Activated naive CD8-positive, alpha-beta T cell treated with anti-CD3 and anti-CD28 coated beads for 36 hours (primary cell): Measurements from ENCODE around the gene DES. TPM values are rescaled to one million over a fixed set of nuclear protein-coding genes. Genes with fewer than 3 reads are reported as not detected.

Experiments
- DNase-seq: peaks from one replicate; pipeline ENCODE4 v3.0.0; 2021
- H3K27ac Mint-ChIP-seq: one replicate; pipeline ENCODE4 v1.8.0; 2022; ENCODE audit warnings: mild to moderate bottlenecking, moderate library complexity, mixed read lengths
- H3K27me3 Mint-ChIP-seq: one replicate; pipeline ENCODE4 v1.8.0; 2022; ENCODE audit warnings: mild to moderate bottlenecking, mixed read lengths
- H3K36me3 Mint-ChIP-seq: one replicate; pipeline ENCODE4 v1.8.0; 2021; ENCODE audit warnings: mild to moderate bottlenecking, mixed read lengths
- H3K4me1 Mint-ChIP-seq: one replicate; pipeline ENCODE4 v1.8.0; 2021; ENCODE audit warnings: mixed read lengths
- H3K4me3 Mint-ChIP-seq: one replicate; pipeline ENCODE4 v1.8.0; 2022; ENCODE audit warnings: mild to moderate bottlenecking, moderate library complexity, mixed read lengths
- H3K9me3 Mint-ChIP-seq: one replicate; pipeline ENCODE4 v1.8.0; 2022; ENCODE audit warnings: mixed read lengths
- total RNA-seq, 2 experiments: library from RNA; stranded (reverse); gene quantifications; one replicate each; pipeline ENCODE4 v1.2.3, GENCODE V29; 2021

The DES gene
- total RNA-seq, 2 experiments from 2014 or later: 0.26 to 0.39 TPM

DNA sequence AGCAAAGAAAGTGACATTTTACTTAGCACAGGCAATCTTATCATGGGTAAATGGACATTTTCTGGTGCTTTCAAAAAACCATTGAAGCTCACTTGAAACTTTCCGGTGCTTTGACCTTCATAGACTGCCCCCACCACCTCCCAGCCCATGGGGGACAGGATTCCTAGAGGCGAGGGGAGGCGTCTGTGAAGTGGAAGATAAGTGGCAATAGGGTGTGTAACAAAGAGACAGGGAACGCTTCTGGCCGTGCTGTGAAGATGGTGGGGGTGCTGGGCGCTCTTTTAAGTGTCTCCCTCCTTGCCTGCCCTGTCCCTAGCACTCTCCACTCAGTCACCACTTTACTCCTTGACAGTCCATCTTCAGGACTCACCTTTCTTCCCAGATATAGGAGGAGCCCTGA is 57.1 kb downstream of the DES start:
- H3K4me1 Mint-ChIP-seq: peaks cover 4% of the 10 kb centered on the region
- no peak overlapping the region for H3K27ac Mint-ChIP-seq
- H3K27me3 Mint-ChIP-seq: no peaks in the 10 kb centered on the region
- H3K4me3 Mint-ChIP-seq: no peak overlapping the region
- no peaks in the 10 kb centered on the region for H3K36me3 Mint-ChIP-seq
- DNase-seq: no peak
- no peaks in the 10 kb centered on the region for H3K9me3 Mint-ChIP-seq

DNA sequence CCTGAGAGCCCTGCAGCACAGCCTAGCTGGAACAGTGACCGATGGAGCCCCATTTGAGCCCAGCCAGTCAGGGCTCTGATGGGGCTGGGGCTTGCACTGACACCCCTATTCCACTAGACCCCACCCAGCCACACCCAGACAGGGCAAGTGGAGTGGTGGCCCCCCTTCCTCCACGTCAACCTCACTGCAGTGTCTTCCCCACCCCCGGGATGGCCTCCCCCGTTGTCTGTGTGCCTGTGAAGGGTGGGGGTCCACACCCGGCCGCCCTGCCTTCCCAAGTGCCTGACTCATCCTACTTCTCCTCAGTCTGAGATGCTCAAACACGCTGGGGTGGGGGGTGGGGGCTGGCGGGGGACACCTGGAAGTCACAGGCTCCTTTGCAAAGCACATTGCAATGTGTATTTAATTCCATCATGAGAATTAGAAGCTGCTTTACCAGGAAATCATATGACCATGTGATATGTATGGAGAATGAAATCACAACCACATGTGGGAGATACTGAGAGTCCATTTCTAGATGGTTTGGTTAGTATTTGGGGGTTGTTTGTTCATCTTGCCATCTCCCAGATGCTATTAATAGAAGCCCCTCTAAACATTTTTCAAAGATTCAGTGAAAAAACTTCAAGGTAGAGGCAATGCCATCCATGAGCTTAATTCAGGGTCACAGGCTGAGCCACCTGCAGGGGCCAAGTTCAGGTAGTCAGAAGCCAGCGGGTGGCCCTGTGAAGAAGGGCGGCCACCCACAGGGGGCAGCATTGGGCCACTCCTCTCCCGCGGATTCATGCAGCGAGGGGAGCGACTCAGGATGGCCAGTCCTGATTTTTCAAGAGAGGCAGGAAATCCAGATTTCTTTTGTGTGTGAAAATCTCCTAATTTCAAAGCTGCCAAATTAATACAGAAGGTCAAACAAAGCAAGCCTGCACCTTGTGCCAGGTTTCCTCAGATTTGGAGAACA is 57.8 kb downstream of the DES start:
- Mint-ChIP-seq H3K27me3 (no peaks in the 10 kb centered on the region), H3K9me3 (no peaks in the 10 kb centered on the region), H3K4me1 (peaks cover 4% of the 10 kb centered on the region), H3K4me3 (no peak overlapping the region), H3K36me3 (no peaks in the 10 kb centered on the region), H3K27ac (no peak overlapping the region)
- DNase-seq: peak; percentile 71

Other genes starting within 250 kb of the DES start
- gene SLC23A3, start 248.3 kb upstream of the DES start, total RNA-seq: 1 to 10 TPM in 1 of 2 experiments, under 1 TPM in 1; 0.92 to 1.1 TPM
- gene CNPPD1, start 241.5 kb upstream of the DES start, total RNA-seq: 10 to 100 TPM; 44.1 to 50.2 TPM
- gene RETREG2, start 240.1 kb upstream of the DES start, total RNA-seq: 10 to 100 TPM; 54.2 to 57.7 TPM
- 10 to 100 TPM; 22.8 to 27.2 TPM for gene ZFAND2B, start 211.6 kb upstream of the DES start, total RNA-seq
- gene ABCB6, start 199.4 kb upstream of the DES start, total RNA-seq: 10 to 100 TPM; 20.4 to 21.3 TPM
- gene ATG9A, start 188.7 kb upstream of the DES start, total RNA-seq: 10 to 100 TPM; 47.1 to 55.0 TPM
- 100 to 1,000 TPM; 102 to 114 TPM for gene ANKZF1, start 188.6 kb upstream of the DES start, total RNA-seq
- gene GLB1L, start 172.9 kb upstream of the DES start, total RNA-seq: 1 to 10 TPM; 1.6 to 3.0 TPM
- 10 to 100 TPM; 27.8 to 30.7 TPM for gene STK16, start 172.9 kb upstream of the DES start, total RNA-seq
- not detected for gene TUBA4B, start 165.1 kb upstream of the DES start, total RNA-seq
- gene TUBA4A, start 164.5 kb upstream of the DES start, total RNA-seq: 100 to 1,000 TPM; 208 to 212 TPM
- gene DNAJB2, start 139.0 kb upstream of the DES start, total RNA-seq: 10 to 100 TPM; 43.8 to 47.5 TPM
- 1 to 10 TPM; 1.7 to 2.5 TPM for gene PTPRN, start 109.0 kb upstream of the DES start, total RNA-seq
- not detected for gene RESP18, start 85.6 kb upstream of the DES start, total RNA-seq
- gene DNPEP, start 30.5 kb upstream of the DES start, total RNA-seq: 100 to 1,000 TPM; 122 to 123 TPM
- 1 to 10 TPM; 1.5 to 1.6 TPM for gene SPEG, start 16.5 kb downstream of the DES start, total RNA-seq
- 10 to 100 TPM; 29.1 to 31.5 TPM for gene GMPPA, start 80.5 kb downstream of the DES start, total RNA-seq
- gene ASIC4, start 96.1 kb downstream of the DES start, total RNA-seq: not detected
- gene CHPF, start 125.4 kb downstream of the DES start, total RNA-seq: 10 to 100 TPM; 21.9 to 23.9 TPM
- gene TMEM198, start 125.7 kb downstream of the DES start, total RNA-seq: 1 to 10 TPM; 3.5 to 4.2 TPM
- 1 to 10 TPM; 1.7 to 2.0 TPM for gene OBSL1, start 153.2 kb downstream of the DES start, total RNA-seq
- gene INHA, start 153.9 kb downstream of the DES start, total RNA-seq: not detected
- gene STK11IP, start 179.5 kb downstream of the DES start, total RNA-seq: 10 to 100 TPM; 24.5 to 25.3 TPM
- gene SLC4A3, start 209.3 kb downstream of the DES start, total RNA-seq: under 1 TPM in 1 of 2 experiments, not detected in 1; 0.10 TPM